KOPT-K1 (cell line): ENCODE measurements around the gene PIGB.

Source experiments
- H3K27ac ChIP-seq: fragments of 200-600 bp; sonication (generic); 2 replicates; pipeline ENCODE4 v1.5.1; 2016; ENCODE audit warnings: antibody characterized with exemption, mild to moderate bottlenecking, low read depth, low read length; ENCODE audit not compliant: poor library complexity, severe bottlenecking
- H3K36me3 ChIP-seq: fragments of 200-600 bp; sonication (generic); 2 replicates; pipeline ENCODE4 v1.5.1; 2017; ENCODE audit warnings: antibody characterized with exemption, mild to moderate bottlenecking, low read length, moderate library complexity; ENCODE audit not compliant: insufficient read depth
- H3K9me3 ChIP-seq: fragments of 200-600 bp; sonication (generic); 2 replicates; pipeline ENCODE4 v1.5.1; 2017; ENCODE audit warnings: antibody characterized with exemption, low read length, mild to moderate bottlenecking; ENCODE audit not compliant: insufficient read depth, poor library complexity, severe bottlenecking

Gene PIGB

DNA sequence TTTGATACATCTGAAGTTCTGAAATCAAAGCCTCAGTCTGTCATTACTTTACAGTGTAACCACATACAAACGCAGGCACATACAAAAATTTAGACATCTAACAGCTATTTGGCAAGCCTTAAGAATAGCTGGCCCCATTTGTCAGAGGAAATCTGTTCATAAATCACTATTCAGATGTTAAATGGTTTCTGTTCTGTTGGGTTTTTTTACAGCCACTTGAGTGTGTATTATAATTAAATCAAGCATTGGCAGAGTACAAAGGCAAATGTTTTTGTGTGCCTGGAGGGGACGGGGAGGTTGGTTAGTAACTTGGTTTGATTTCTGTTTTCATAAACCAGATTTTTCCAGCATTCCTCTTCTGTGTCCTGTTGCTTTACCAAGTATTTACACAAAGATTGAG is 24.1 kb downstream of the PIGB start:
- Histone ChIP-seq H3K9me3 (no peaks in the 10 kb centered on the region), H3K27ac (no peak overlapping the region), H3K36me3 (peaks cover 40% of the 10 kb centered on the region)

DNA sequence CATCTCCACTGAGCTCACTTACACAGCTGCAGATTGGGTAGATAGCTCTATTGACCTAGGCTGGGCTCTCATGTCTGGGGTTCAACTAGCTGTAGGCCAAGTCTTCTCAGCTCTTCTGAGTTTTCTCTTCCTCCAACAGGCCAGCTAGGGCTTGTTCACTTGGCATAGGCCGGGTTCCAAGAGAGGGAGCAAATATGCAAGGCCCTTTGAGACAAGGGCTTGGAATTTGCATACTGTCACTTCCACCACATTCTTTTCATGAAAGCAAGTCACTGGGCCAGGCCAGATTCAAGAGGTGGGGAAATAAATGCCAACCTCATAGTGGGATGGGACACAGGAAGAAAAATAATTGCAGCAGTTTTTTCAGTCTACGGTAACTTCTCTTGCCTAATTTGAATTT is 25.2 kb downstream of the PIGB start:
- Histone ChIP-seq H3K36me3 (peaks cover 33% of the 10 kb centered on the region), H3K27ac (no peak overlapping the region), H3K9me3 (no peaks in the 10 kb centered on the region)

DNA sequence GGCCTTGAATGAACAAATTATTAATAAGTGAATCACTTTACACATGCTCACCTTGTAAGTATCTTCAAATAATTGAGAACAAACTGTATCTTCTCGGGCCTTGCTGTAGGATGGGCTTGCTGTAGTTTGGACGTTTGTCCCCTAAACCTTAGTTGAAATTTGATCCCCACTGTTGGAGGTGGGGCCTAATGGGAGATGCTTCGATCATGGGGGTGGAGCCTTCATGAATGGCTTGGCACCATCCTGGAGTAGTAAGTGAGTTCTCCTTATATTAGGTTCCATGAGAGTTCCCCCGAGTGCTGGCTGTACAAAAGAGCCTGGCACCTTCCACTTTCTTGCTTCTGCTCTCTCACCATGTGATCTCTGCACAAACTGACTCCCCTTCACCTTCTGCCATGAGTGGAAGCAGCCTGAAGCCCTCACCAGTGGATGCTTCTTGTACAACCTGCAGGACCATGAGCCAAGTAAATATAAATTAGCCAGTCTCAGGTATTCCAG is 29.3 kb downstream of the PIGB start:
- Histone ChIP-seq H3K9me3 (no peaks in the 10 kb centered on the region), H3K36me3 (peaks cover 11% of the 10 kb centered on the region), H3K27ac (no peak overlapping the region)

DNA sequence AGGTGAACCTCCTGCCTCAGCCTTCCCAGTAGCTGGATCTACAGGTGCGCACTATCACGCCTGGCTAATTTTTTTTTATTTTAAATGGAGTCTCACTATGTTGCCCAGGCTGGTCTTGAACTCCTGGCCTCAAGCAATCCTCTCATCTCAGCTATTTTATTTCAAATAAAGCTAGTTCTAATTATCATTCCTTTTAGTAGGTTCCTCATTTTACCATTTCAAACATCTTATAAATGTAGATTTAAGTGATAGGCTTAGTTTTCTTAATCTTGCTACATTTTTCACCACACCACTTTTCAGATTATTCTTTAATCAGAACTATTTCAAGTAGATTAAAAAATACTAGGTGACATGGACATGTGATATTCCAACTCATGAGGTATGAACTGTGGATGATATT is 30.3 kb downstream of the PIGB start:
- Histone ChIP-seq H3K36me3 (peaks cover 9% of the 10 kb centered on the region), H3K27ac (no peak overlapping the region), H3K9me3 (no peaks in the 10 kb centered on the region)

DNA sequence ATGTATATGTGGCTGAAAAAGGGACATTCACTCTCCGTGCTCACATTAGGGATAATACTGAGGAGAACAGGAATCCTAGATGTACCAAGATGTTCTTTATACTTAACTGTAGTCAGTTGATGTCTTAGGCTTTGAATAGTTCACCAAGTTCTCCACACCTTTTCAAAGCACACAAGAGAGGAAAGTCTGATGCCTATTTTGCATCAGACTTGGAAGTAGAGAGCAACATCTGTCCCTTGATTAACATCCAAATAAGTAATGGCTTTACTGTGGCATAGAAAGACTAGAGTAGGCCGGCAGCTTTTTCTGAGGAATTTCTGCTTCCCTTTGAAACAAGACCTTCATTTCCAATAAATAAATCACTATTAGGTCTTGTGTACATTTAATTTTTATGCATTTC is 34.0 kb downstream of the PIGB start:
- Histone ChIP-seq H3K27ac (no peak overlapping the region), H3K9me3 (no peaks in the 10 kb centered on the region), H3K36me3 (peaks cover 36% of the 10 kb centered on the region)

DNA sequence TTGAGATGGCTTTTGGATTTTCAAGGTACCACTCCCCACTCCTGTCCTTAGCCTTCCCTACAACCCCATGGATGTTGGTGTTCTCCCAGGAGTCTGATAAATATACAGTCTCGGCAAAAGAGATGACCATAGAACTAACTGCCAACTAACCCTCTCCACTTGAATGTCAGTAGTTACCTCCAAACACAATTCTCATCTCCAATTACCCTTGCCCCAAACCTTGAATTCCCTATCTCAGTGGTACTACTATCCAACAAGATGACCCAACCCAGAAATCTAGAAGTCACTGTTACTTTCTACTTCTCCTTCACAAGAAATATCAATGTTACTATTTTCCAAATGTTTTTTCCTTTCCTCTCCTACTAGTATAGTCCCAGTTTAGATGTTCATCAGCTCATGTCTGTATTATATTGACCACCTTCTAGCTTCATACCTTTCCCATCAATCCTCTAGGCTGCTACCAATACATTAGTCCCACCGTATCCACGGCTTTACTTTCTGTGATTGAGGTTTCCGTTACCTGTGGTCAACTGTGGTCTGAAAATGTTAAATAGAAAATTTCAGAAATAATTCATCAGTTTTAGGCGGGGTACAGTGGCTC is 38.1 kb downstream of the PIGB start:
- no peaks in the 10 kb centered on the region for H3K9me3 ChIP-seq
- H3K36me3 ChIP-seq, result peaks cover 29% of the 10 kb centered on the region
- no peak overlapping the region for H3K27ac ChIP-seq

DNA sequence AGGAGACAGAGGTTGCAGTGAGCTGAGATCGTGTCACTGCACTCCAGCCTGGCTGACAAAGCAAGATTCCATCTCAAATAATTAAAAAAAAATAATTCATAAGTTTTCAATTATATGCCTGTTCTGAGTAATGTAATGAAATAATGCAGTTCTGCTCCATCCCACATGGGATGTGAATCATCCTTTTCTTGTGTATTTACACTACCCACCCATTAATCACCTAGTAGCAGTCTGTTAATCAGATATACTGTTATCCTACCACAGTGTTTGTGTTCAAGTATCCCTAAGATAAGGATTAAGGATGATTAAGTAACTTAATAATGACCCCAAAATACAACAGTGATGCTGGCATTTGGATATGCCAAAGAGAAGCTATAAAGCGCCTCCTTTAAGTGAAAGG is 38.8 kb downstream of the PIGB start:
- Histone ChIP-seq H3K27ac (no peak overlapping the region), H3K36me3 (peaks cover 29% of the 10 kb centered on the region), H3K9me3 (no peaks in the 10 kb centered on the region)

DNA sequence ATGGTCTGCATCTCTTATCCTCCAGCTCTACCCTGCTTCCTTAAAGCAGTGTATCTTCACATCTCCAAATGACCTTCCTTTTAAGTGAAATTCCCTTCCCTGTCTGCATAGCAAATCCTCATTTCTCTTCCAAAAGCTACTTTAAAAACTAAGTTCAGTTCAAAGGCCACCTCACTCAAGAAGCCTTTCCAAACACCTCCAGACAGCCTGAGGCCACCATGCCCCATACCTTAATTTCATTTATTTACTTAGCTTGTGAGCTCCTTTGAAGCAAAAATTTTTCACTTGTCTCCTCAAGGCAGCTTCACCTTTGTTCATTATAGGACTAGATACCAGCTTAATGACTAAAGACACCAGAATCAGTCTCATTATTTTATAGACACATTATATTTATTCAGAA is 39.4 kb downstream of the PIGB start:
- Histone ChIP-seq H3K9me3 (no peaks in the 10 kb centered on the region), H3K36me3 (peaks cover 29% of the 10 kb centered on the region), H3K27ac (no peak overlapping the region)

DNA sequence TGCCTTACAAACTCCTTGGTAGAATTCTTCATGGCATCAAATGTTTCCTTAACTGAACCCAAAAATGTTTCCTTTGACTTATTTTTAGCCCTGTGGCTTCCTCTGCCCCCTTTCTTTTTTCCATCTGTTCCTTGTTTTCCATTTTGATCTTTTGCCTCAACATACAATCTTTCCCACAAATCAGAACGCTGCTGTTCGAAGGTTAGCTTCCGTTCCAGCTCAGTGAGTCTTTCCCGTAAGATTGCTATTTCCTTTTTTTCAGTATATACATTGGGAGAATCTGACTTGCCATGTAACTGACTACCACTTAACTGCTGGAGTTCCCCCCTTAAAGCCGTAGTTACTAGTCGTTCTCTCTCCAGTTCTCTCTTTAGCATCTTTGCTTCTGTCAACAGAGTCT is 41.2 kb downstream of the PIGB start:
- H3K27ac ChIP-seq, result no peak overlapping the region
- H3K36me3 ChIP-seq, result peaks cover 18% of the 10 kb centered on the region
- no peaks in the 10 kb centered on the region for H3K9me3 ChIP-seq

DNA sequence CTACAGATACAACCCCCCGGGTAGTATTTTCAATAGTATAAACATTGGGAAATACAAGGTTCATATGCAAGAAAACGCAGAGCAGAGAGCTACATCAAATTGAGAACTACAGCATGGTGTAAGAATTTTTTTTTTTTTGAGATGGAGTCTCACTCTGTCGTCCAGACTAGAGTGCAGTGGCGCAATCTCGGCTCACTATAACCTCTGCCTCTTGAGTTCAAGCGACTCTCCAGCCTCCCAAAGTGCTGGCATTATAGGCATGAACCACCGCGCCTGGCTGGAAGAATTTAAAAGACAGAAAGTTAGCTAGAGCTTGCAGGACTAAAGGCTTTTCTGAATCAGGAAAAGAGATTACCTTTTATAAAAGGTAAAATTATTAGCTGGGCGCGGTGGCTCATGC is 42.0 kb downstream of the PIGB start:
- Histone ChIP-seq H3K36me3 (peaks cover 10% of the 10 kb centered on the region; the same call in 1 of the 2 replicates), H3K27ac (no peak overlapping the region), H3K9me3 (no peaks in the 10 kb centered on the region)

DNA sequence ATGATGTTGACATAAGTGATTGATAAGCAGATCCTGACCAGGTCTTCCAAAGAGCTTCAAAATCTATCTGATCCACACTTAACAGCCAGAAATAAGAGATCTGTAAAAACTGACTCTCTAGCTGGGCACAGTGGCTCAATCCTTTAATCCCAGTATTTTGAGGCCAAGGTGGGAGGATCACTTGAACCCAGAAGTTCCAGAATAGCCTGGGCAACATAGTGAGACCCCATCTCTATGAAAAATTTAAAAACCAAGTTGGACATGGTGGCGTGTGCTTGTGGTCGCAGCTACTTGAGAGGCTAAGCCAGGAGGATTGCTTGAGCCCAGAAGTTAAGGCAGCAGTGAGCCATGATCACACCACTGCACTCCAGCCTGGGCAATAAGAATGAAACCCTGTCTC is 43.6 kb downstream of the PIGB start:
- no peaks in the 10 kb centered on the region for H3K36me3 ChIP-seq
- no peaks in the 10 kb centered on the region for H3K9me3 ChIP-seq

DNA sequence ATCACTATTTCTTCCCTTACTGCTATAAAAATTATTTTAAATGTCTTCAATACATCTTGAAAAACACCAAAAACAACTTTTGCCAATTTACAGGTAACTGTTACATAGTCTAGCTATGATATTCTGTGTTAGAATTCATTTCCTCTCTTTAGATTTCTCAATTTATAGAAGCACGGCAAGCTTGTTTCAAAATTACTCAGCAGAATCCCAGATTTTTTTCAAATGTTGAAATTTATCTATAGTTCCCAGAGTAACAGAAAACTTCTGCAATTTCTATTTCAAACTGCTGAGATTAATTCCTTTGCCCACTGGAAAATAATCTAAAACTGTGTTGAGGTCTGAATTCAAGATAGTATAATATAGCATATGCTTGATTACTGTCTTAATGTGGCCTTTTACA is 48.0 kb downstream of the PIGB start:
- H3K27ac ChIP-seq, result no peak overlapping the region
- H3K36me3 ChIP-seq, result no peaks in the 10 kb centered on the region
- H3K9me3 ChIP-seq, result no peaks in the 10 kb centered on the region

More for the DNA sequence above, 43.6 kb downstream of the PIGB start:
- H3K27ac ChIP-seq, result no peak overlapping the region

DNA sequence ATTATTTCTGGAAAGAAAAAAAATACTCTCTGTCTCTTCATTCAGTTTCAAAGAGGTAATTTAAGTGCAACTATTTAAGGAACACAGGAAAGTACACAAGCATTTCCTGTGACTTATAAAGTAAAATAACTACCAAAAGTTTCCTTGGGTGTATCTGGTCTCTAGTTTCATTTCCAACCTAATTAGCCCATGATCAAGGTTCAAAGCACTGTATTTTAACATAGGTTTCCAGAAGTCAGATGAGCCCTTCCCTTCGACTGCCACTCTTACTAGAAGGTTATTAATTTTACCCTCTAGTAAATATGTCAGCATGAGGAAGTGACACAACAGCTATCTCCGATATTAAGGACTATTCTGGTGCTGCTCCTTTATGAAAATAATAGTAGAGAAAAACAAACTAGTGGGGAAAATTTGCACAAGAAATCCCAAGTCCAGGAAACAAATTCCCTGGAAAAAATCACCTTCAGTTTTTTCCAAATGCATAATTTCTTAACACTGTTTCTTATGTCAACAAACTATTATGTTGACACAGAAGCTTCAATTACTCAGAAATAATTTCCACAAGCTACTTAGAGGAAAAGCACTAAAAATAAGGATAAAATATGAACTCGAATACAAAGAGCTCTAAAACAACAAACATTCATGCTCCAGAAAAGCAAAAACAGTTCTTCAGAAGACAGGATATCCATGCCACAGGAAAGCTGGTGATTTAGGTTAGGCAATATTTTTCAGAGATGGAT is 53.8 kb downstream of the PIGB start:
- no peaks in the 10 kb centered on the region for H3K36me3 ChIP-seq
- no peak overlapping the region for H3K27ac ChIP-seq
- no peaks in the 10 kb centered on the region for H3K9me3 ChIP-seq

DNA sequence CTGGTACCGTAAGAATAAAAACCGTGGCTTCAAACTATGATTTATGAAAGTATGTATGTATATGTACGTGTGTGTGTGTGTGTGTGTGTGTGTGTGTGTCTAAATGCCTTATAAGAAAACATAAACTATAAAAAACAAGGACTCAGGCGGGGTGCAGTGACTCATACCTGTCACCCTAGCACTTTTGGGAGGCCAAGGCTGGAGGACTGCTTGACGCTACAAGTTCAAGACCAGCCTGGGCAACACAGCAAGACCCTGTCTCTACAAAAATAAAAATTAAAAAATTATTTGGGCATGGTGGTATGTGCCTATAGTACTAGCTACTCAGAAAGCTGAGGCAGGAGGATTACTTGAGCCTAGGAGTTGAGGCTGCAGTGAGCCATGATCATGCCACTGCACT is 60.1 kb downstream of the PIGB start:
- Histone ChIP-seq H3K27ac (no peak overlapping the region), H3K36me3 (no peaks in the 10 kb centered on the region), H3K9me3 (no peaks in the 10 kb centered on the region)

DNA sequence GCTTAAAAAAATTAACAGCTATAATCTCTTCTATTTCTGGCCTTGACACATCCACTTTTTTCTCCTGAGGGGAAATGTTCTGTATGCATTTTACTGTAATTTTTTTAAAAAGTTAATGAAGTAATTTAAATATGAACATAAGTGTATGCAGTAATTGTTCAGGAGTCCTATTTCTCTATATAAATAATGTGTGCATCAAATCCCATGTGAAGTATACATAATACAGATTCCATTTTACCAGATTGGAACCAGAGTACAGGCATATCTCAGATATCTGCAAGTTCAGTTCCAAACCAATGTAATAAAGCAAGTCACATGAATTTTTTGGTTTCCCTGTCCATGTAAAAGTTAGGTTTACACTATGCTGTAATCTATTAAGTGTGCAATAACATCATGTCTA is 62.6 kb downstream of the PIGB start:
- no peaks in the 10 kb centered on the region for H3K9me3 ChIP-seq
- H3K36me3 ChIP-seq, result no peaks in the 10 kb centered on the region
- H3K27ac ChIP-seq, result no peak overlapping the region

DNA sequence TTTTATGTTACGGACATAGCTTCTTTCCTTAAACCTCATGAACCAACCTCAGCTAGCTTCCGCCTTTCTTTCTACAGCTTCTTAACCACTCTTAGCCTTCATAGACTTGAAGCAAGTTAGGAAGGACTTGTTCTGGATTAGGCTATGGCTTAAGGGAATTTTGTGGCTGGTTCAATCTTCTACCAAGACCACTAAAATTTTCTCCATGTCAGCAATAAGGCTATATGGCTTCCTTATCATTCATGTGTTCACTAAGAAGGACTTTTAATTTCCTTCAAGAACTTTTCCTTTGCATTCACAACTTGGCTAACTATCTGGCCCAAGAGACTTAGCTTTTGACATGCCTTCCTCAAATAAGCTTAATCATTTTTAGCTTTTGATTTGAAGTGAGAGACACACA is 64.7 kb downstream of the PIGB start:
- Histone ChIP-seq H3K36me3 (no peaks in the 10 kb centered on the region), H3K27ac (no peak overlapping the region), H3K9me3 (no peaks in the 10 kb centered on the region)
